ENCODE results near the gene TNNI3K.

GRCh38 chr1:74586253-74586897 is 351.2 kb downstream of the TNNI3K start:
- TF ChIP-seq CEBPB (IDR thresholded peaks at IDR 0.05; ENCODE audit: low read depth), result no peak
- TF ChIP-seq SRF (IDR thresholded peaks at IDR 0.05; ENCODE audit: low read depth), result no peak
- no peak for TF ChIP-seq POLR2AphosphoS5 (IDR thresholded peaks at IDR 0.05; ENCODE audit: low read depth, low read length)
- no peak for TF ChIP-seq CTCF (IDR thresholded peaks at IDR 0.05 in 2 of 3, conservative IDR thresholded peaks at IDR 0.05 in 1 of 3; ENCODE audit: borderline replicate concordance in 1 of 3, insufficient read depth in 1 of 3, low read depth in 2 of 3, low read length in 2 of 3)
